ENCODE results near the gene PSMB3. TPM values are rescaled to one million over a fixed set of nuclear protein-coding genes. Genes with fewer than 3 reads are reported as not detected.
A peak's percentile ranks its signal among the peaks of the same experiment; 100 is the strongest.

The PSMB3 gene
- total RNA-seq, 2 donors from 2014 or later: 108 to 124 TPM

DNA sequence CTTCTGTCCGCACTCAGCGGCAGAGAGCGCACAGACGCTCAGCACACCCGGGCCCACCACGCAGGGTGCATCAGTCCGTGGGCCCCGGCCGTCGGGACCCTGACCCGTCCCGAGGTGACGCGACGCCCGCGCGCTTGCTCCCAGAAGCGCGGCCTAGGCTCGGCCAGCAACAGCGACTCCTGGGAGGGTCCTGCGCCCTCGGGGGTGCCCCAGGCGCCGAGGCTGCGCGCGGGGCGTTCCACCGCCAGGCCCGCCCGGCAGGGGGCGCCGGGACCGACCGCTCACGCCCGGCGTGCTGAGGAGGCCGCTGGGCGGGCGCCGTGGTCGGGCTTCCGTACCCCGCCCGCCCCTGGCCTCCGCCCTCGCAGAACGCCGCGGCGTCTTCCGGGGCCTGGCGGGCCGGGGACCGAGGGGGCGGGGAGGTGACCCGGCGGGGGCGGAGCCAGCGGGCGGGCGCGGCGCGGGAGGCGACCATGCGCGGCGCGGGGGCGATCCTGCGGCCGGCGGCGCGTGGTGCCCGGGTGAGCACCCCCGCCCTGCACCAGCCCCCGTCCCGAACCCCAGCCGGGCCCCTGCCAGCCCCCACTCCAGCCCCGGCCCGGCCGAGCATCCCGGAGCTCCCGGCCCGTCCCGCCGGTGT is 22.5 kb upstream of the PSMB3 start, which contains the start of gene CISD3:
Gene CISD3 (plus strand): TSS at position 456 of the 640 bp plus-strand sequence. CDS start 18 bp downstream, at position 474.
- peak within 1 kb of the TSS; percentile 87 to 89 for H3K27ac ChIP-seq
- no peaks in the 10 kb centered on the region for H3K9me3 ChIP-seq
- H3K4me3 ChIP-seq: peak within 1 kb of the TSS; percentile 89
- no peaks in the 10 kb centered on the region for H3K27me3 ChIP-seq (replicated peaks; ENCODE audit: insufficient read depth)
- ATAC-seq (ENCODE audit: insufficient number of reproducible peaks, low FRiP score, low read depth) (peak; percentile 79), DNase-seq (ENCODE audit: low spot score) (no peak)
- peaks cover 11 to 35% of the 10 kb centered on the region in 2 donors for H3K4me1 ChIP-seq (ENCODE audit: control insufficient read depth in 1 of 2, low read depth in 2 of 2)
- peak; percentile 66 for TF ChIP-seq CTCF (IDR thresholded peaks at IDR 0.05)
- H3K36me3 ChIP-seq: peaks cover 7% of the 10 kb centered on the region

GRCh38 chr17:38730526-38731379 is 21.8 kb upstream of the PSMB3 start:
- H3K9me3 ChIP-seq: no peaks in the 10 kb centered on the region
- DNase-seq (ENCODE audit: low spot score) (peak; percentile 47), ATAC-seq (ENCODE audit: insufficient number of reproducible peaks, low FRiP score, low read depth) (peak; percentile 8)
- peak overlapping the region; percentile 89 for H3K4me3 ChIP-seq
- H3K4me1 ChIP-seq (ENCODE audit: control insufficient read depth in 1 of 2, low read depth in 2 of 2): peaks cover 15 to 42% of the 10 kb centered on the region in 2 donors
- H3K27ac ChIP-seq: peak overlapping the region; percentile 87 to 89
- H3K27me3 ChIP-seq (replicated peaks; ENCODE audit: insufficient read depth): no peaks in the 10 kb centered on the region
- H3K36me3 ChIP-seq: peaks cover 2% of the 10 kb centered on the region
- TF ChIP-seq CTCF (IDR thresholded peaks at IDR 0.05): no peak

GRCh38 chr17:38731526-38732294 is 20.8 kb upstream of the PSMB3 start:
- Histone ChIP-seq H3K4me1 (ENCODE audit: control insufficient read depth in 1 of 2, low read depth in 2 of 2) (peaks cover 15 to 42% of the 10 kb centered on the region in 2 donors), H3K4me3 (peak overlapping the region; percentile 89), H3K27me3 (replicated peaks; ENCODE audit: insufficient read depth) (no peaks in the 10 kb centered on the region), H3K27ac (peak overlapping the region; percentile 87 to 89), H3K36me3 (peaks cover 8% of the 10 kb centered on the region), H3K9me3 (no peaks in the 10 kb centered on the region)
- no peak for ATAC-seq (ENCODE audit: insufficient number of reproducible peaks, low FRiP score, low read depth)
- no peak for TF ChIP-seq CTCF (IDR thresholded peaks at IDR 0.05)
- DNase-seq (ENCODE audit: low spot score): no peak

- DNase-seq (ENCODE audit: low spot score) (no peak), ATAC-seq (ENCODE audit: insufficient number of reproducible peaks, low FRiP score, low read depth) (no peak)
- Histone ChIP-seq H3K27ac (peak overlapping the region; percentile 87 to 89), H3K4me3 (no peak overlapping the region), H3K9me3 (no peaks in the 10 kb centered on the region), H3K27me3 (replicated peaks; ENCODE audit: insufficient read depth) (no peaks in the 10 kb centered on the region), H3K36me3 (peaks cover 16% of the 10 kb centered on the region), H3K4me1 (ENCODE audit: control insufficient read depth in 1 of 2, low read depth in 2 of 2) (peaks cover 15 to 42% of the 10 kb centered on the region in 2 donors)
- TF ChIP-seq CTCF (IDR thresholded peaks at IDR 0.05): no peak
Measured at GRCh38 chr17:38732376-38733281, 19.9 kb upstream of the PSMB3 start.
